HG03066 (cell line): ENCODE measurements around the gene BCR.

Experiments
- ATAC-seq: cut with Tn5 transposase; IDR thresholded peaks from one replicate; pipeline ENCODE4 v1.9.1; 2021; ENCODE audit warnings: low read depth; ENCODE audit not compliant: unreplicated experiment

Gene BCR

DNA sequence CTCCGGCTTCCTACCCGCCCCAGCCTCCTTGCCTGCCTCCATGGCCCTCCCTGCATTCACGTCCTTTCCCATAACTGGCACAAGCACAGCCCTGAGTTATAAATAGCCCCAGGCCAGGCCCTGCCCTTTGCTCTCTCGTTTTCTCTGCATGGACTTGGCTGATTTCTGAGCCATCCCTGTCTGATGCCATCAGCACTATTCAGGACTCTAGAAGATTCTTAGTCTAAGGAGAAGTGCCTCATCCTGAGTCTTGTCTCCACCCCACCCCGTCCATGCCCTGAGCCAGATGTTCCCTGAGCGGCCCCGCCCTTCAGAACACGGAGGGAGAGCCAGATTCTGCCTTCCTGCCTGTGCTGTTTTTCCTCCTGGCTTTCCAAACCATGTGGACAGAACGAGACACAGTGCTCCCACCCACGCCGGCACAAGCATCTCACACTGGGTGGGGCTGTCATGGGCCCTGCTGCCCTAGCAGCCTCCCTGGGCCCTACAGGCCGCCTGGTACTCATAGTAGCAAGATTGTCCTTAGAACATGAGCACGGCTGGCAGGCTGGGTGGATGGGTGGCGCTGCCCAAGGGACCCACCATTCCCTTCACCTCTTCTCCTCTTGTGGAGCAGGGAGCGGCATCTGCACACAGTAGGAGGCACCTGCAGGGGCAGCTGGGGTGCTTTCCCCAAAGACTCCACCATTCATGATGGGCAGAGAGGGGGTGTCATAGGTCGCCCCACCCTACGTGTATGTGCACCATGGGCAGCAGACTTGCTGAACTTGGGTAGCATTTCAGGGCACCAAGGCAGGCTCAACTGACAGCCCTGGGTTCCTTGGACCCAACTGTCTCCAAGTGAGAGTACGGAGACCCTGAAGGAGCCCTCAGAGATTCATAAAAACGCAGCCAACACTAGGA is 76.9 kb downstream of the BCR start:
- no peak for ATAC-seq

GRCh38 chr22:23257889-23258825 is 77.8 kb downstream of the BCR start:
- ATAC-seq: no peak

- no peak for ATAC-seq
Measured at GRCh38 chr22:23258826-23259170, 78.5 kb downstream of the BCR start.

- ATAC-seq: no peak
Measured at GRCh38 chr22:23259916-23260644, 79.8 kb downstream of the BCR start.

DNA sequence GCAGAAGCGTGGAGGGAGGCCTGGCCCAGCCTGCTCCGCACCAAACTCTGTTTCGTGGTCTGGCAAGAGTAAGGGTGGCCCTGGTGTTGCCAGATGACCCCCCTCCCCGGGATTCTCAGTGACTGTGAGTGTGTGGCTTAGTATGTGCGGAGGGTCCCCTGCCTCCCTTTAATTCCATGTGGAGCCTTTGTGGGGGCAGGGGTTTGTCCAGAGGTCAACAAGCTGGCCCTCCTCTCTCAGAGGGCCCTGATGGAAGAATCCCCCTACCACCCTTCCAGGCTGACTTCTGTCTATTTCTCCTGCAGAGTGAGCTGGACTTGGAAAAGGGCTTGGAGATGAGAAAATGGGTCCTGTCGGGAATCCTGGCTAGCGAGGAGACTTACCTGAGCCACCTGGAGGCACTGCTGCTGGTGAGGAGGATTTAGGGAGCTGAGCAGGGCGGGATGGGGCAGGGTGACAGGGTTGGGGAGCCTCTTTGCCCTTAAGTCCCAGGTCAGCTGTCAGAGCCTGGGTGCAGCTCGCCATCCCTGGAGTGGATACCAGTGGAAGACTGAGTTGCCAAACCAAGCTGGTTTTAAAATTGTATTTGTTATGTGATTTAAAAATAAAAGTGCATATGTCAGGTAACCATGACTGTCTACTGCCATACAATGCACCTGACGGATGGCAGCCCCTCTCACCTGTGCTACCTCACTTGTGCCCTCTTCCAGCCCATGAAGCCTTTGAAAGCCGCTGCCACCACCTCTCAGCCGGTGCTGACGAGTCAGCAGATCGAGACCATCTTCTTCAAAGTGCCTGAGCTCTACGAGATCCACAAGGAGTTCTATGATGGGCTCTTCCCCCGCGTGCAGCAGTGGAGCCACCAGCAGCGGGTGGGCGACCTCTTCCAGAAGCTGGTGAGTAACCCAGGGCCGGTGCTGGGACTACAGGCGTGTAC is 80.6 kb downstream of the BCR start:
- ATAC-seq: no peak

DNA sequence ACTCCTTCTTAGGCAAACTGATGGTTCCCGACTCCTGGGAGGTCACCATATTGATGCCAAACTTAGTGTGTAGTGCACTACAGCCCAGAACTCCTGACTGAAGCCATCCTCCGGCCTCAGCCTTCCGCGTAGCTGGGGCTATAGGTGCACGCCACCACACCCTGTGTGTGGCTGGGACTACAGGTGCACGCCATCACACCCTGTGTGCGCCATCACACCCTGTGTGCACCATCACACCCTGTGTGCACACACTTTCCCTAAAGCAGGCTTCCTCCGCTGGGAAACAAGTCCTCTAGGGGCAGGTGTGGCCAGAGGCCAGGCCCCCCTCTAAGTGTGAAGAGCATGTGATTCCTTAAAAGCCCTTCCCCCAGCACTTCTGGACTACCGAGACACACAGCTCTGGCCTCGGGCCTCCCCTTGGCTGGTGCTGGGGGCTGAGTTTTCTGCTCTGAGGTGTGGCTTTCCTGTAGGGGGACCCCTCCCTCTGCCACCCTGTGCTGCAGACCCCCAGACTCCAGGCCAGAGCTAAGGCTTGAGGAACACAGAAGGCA is 81.7 kb downstream of the BCR start:
- ATAC-seq: no peak

GRCh38 chr22:23262518-23263332 is 82.4 kb downstream of the BCR start:
- no peak for ATAC-seq

GRCh38 chr22:23263651-23264555 is 83.6 kb downstream of the BCR start:
- no peak for ATAC-seq

DNA sequence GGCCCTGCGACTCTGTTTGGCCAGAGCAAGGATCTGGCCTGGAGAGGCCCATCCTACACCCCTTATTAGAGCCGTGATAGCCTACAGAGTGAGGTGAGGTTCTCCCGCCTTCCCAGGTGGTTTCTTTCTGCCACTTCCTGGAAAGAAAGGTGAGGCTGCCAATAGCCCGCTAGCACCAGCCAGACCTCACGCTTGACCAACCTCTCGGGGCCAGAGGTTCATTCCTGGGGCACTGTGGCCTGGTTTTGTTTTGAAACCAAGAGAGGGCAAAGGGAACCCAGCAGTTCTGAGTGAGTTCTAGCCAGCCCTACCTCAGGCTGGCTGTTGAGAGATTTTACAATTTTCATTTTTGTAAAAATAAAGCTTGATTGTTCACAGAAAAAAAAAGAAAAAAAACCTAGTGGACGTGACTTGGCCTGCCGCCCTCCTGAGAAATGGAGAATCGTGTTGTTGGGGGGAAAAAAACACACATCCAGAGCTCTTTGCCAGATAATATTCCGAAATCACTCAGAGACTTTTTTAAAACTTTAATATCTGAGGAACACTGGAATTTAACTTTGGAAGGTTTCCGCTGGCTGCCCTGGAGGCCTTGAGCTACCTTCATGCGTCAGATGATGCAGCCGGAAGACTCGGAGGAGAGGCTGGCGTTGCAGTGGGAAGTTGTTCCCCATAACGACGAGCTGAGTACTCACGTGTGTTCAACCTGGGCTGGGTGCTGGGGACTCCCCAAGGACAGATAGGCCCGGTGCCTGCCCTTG is 84.5 kb downstream of the BCR start:
- no peak for ATAC-seq

DNA sequence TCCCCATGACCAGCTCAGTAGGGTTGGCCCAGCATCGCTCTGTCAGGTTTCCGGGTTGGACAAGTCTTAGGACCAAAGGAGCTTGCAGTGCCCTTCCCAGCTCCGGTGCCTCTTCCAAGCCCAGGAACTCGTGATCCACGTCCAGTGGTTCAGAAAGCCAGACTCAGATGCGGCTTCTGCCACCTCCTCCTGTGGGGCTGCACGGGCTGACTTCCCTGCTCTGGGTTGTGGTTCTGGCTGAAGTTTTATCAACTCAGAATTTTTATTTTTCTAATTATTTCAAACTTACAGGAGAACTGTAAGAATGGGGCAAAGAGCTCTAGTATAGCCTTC is 85.0 kb downstream of the BCR start:
- no peak for ATAC-seq

- no peak for ATAC-seq
Measured at GRCh38 chr22:23266780-23267179, 86.5 kb downstream of the BCR start.

DNA sequence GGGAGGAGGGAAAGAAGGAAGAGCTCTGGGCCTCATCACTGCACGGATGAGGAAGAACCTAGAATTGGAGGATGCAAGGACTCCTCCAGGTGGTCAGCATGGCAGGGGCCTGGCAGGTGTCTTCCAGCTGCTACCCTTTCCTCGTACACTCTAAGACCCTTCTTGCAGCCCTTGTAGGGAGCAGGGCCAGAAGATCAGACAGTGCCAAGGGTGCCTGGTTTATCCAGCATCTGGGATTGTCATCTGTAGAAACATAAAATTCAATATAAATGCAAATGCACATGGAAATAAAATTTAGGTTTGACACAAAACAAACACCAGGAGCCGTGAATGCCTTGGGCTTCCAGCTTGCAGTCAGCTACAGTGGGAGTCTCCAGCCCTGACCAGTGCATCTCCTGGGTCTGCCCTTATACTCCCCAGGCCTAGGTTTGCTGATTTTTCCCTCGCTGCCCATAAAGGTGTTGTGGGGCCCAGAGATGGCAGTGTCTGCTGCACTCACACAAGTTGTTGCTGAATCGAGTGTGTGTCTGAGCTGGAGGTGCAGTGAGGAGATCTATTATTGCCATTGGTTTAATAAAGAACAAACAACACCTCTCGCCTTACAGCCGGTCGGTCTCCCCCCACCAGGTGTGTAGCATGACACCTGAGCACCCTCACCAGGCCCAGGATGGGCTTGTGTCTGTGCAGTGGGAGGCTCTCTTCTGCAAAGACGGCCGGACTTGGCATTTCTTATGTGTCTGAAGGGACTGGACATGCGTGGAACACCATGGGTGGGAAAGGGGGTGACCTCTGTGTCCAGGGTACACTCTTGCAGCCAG is 87.1 kb downstream of the BCR start:
- no peak for ATAC-seq

DNA sequence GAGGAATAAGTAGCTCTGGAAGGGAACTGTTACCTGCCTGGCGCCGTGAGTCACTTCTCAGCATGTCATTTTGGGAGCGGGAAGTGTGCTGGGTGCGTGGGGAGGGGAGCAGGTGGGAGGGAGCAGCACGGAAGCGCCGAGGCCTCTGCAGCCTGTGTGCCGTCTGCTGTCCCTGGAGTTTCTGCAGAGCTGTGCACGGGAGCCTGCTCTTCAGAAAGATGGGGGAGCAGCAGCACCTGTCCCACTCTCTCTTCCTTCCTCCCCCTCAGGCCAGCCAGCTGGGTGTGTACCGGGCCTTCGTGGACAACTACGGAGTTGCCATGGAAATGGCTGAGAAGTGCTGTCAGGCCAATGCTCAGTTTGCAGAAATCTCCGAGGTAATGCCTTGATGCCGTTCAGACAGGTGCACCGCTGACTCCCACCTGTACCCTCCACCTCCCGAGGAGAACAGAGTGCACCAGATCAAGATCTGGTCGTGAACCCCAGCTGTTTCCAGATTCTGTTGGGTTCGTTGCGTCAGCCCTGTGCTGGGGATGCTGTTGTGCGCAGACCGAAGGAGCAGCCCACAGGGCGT is 87.9 kb downstream of the BCR start:
- ATAC-seq: no peak

- ATAC-seq: no peak
Measured at GRCh38 chr22:23268877-23269276, 88.6 kb downstream of the BCR start.

- ATAC-seq: no peak
Measured at GRCh38 chr22:23269441-23270211, 89.3 kb downstream of the BCR start.
